Measurements from ENCODE around the gene ELOVL7. TPM values are rescaled to one million over a fixed set of nuclear protein-coding genes. Genes with fewer than 3 reads are reported as not detected.

Gene ELOVL7
- total RNA-seq, 1 donor from 2014 or later = 10.3 TPM

- Mint-ChIP-seq H3K9me3 (peaks cover 4% of the 10 kb centered on the region), H3K4me3 (no peak overlapping the region), H3K27me3 (no peaks in the 10 kb centered on the region), H3K27ac (no peak overlapping the region), H3K36me3 (no peaks in the 10 kb centered on the region), H3K4me1 (ENCODE audit: unreplicated experiment) (no peaks in the 10 kb centered on the region)
- TF ChIP-seq, protein P1, sequence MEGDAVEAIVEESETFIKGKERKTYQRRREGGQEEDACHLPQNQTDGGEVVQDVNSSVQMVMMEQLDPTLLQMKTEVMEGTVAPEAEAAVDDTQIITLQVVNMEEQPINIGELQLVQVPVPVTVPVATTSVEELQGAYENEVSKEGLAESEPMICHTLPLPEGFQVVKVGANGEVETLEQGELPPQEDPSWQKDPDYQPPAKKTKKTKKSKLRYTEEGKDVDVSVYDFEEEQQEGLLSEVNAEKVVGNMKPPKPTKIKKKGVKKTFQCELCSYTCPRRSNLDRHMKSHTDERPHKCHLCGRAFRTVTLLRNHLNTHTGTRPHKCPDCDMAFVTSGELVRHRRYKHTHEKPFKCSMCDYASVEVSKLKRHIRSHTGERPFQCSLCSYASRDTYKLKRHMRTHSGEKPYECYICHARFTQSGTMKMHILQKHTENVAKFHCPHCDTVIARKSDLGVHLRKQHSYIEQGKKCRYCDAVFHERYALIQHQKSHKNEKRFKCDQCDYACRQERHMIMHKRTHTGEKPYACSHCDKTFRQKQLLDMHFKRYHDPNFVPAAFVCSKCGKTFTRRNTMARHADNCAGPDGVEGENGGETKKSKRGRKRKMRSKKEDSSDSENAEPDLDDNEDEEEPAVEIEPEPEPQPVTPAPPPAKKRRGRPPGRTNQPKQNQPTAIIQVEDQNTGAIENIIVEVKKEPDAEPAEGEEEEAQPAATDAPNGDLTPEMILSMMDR (conservative IDR thresholded peaks at IDR 0.05) = no peak
- DNase-seq (ENCODE audit: extremely low spot score, unreplicated experiment) = no peak
Measured at GRCh38 chr5:60856066-60856465, 12.0 kb upstream of the ELOVL7 start.

GRCh38 chr5:60852940-60853339 is 8.9 kb upstream of the ELOVL7 start:
- no peaks in the 10 kb centered on the region for H3K4me1 Mint-ChIP-seq (ENCODE audit: unreplicated experiment)
- H3K27ac Mint-ChIP-seq = no peak overlapping the region
- H3K27me3 Mint-ChIP-seq = no peaks in the 10 kb centered on the region
- no peak overlapping the region for H3K4me3 Mint-ChIP-seq
- H3K9me3 Mint-ChIP-seq = peaks cover 4% of the 10 kb centered on the region
- TF ChIP-seq, protein P1 (conservative IDR thresholded peaks at IDR 0.05) = no peak
- H3K36me3 Mint-ChIP-seq = no peaks in the 10 kb centered on the region
- DNase-seq (ENCODE audit: extremely low spot score, unreplicated experiment) = no peak

DNA sequence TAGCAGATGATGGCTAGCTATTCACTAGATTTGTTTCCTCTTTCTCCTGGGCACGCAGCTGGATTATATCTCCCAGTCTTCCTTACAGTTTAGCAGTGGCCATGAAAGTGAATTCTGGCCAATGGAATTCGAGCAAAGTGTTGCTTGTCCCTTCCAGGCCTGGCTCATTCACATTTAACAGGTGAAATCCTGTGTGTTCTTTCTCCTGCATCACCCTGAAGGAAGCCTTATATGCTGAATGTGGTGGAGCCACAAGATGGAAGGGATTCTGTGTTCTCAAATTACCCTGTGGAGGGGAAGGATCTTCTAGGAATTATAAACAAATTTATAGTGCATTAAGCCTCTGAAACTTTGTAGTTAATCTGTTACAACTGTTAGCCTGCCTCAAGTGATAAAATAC is 8.2 kb upstream of the ELOVL7 start:
- Mint-ChIP-seq H3K27ac (no peak overlapping the region), H3K4me3 (no peak overlapping the region)
- no peak for DNase-seq (ENCODE audit: extremely low spot score, unreplicated experiment)

GRCh38 chr5:60851626-60852025 is 7.6 kb upstream of the ELOVL7 start:
- H3K27me3 Mint-ChIP-seq = peaks cover 2% of the 10 kb centered on the region
- H3K27ac Mint-ChIP-seq = no peak overlapping the region
- H3K36me3 Mint-ChIP-seq = no peaks in the 10 kb centered on the region
- H3K4me1 Mint-ChIP-seq (ENCODE audit: unreplicated experiment) = no peaks in the 10 kb centered on the region
- DNase-seq (ENCODE audit: extremely low spot score, unreplicated experiment) = no peak
- H3K9me3 Mint-ChIP-seq = peaks cover 4% of the 10 kb centered on the region
- TF ChIP-seq, protein P1 (conservative IDR thresholded peaks at IDR 0.05) = no peak
- no peak overlapping the region for H3K4me3 Mint-ChIP-seq

More for the DNA sequence above, 8.2 kb upstream of the ELOVL7 start:
- no peaks in the 10 kb centered on the region for H3K27me3 Mint-ChIP-seq
- peaks cover 4% of the 10 kb centered on the region for H3K9me3 Mint-ChIP-seq
- H3K36me3 Mint-ChIP-seq = no peaks in the 10 kb centered on the region
- no peaks in the 10 kb centered on the region for H3K4me1 Mint-ChIP-seq (ENCODE audit: unreplicated experiment)
- TF ChIP-seq, protein P1 (conservative IDR thresholded peaks at IDR 0.05) = no peak

DNA sequence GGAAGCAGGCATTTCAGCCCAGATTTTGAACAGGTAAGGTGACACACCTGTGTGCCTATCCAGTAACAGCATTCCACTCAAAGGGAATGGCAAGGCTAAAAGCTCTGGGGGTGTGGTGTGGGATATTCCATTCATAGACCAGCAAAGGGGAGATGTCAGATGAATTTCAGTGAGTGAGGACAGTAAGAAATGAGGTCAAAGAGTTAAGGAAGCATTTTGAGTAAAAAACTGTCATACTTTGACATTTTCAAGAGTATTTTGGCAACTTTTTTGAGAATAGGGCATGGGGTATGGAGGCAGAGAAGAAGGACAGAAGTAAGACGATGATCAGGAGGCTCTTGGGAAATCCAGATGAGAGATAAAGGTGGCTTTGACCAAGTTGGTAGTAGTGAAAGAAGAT is 2.2 kb upstream of the ELOVL7 start:
- no peak overlapping the region for H3K27ac Mint-ChIP-seq
- TF ChIP-seq, protein P1 (conservative IDR thresholded peaks at IDR 0.05) = no peak
- peaks cover 10% of the 10 kb centered on the region for H3K4me1 Mint-ChIP-seq (ENCODE audit: unreplicated experiment)
- H3K4me3 Mint-ChIP-seq = no peak overlapping the region
- H3K27me3 Mint-ChIP-seq = peaks cover 41% of the 10 kb centered on the region
- H3K9me3 Mint-ChIP-seq = no peaks in the 10 kb centered on the region
- no peak for DNase-seq (ENCODE audit: extremely low spot score, unreplicated experiment)
- no peaks in the 10 kb centered on the region for H3K36me3 Mint-ChIP-seq

DNA sequence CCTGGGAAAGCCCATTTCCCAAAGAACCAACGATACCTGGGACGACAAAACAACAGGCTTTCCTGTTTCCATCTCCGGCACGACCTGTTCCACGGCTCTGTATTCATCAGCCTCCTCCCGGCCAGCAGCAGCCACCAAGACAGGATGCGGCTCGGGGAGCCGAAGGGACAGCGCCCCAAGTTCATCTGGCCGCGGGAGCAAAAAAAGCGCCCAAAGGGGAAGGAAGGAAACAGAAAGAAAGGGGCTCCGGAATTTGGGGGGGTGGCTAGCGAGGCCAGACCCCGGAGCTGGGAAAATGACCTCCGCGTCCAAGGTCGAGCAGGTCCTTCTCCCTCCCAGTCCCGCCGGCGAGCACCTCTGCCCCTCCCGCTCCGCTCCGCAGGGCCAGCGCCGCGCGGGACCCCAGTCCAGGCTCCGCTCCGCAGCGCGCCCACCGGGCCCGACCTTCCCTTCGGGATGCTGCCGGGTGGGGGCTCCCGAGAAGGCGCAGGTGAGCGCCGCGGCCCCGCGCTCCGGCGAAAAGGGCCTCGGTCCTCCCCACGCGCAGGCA is 608 bp downstream of the ELOVL7 start:
- peak overlapping the region; percentile 86 for H3K4me3 Mint-ChIP-seq
- DNase-seq (ENCODE audit: extremely low spot score, unreplicated experiment) = no peak

More for the DNA sequence above, 608 bp downstream of the ELOVL7 start:
- peaks cover 55% of the 10 kb centered on the region for H3K27me3 Mint-ChIP-seq
- H3K27ac Mint-ChIP-seq = peak overlapping the region; percentile 11
- TF ChIP-seq, protein P1 (conservative IDR thresholded peaks at IDR 0.05) = no peak
- H3K9me3 Mint-ChIP-seq = no peaks in the 10 kb centered on the region
- H3K36me3 Mint-ChIP-seq = no peaks in the 10 kb centered on the region
- H3K4me1 Mint-ChIP-seq (ENCODE audit: unreplicated experiment) = peaks cover 10% of the 10 kb centered on the region

Data from type B pancreatic cell (in vitro differentiated cells).